Activated CD8-positive, alpha-beta memory T cell treated with anti-CD3 and anti-CD28 coated beads, Interleukin-2, amount 50 U/mL, for 24 hours (primary cell): ENCODE data around the gene MARVELD2.
"Not testable (repeated sequence)": the region's sequence is repeated elsewhere in the genome, so short reads cannot be mapped to it uniquely, and the experiment has no call there.

ENCODE experiments used
- DNase-seq: peaks from one replicate; pipeline ENCODE4 v3.0.0-alpha.2; 2020; ENCODE audit errors: extremely low read depth

The MARVELD2 gene

DNA sequence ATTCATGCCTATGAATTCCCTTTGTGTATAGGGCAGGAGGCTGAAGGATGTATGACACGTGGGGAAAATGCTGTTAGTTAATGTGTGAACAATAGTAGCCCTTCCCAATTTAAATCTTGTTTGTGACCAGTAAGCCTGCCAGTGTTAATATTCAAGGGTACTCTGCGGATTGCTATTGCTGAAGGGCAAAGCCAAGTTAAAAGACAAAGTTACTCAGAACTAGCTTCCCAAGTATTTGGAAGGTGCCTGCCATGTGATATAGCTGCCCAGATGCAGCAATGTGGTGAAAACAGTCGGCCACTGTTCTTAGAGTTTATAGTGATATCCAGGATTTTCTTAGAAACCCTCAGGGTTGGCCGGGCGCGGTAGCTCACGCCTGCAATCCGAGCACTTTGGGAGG is 34.6 kb downstream of the MARVELD2 start:
- DNase-seq, result no peak

DNA sequence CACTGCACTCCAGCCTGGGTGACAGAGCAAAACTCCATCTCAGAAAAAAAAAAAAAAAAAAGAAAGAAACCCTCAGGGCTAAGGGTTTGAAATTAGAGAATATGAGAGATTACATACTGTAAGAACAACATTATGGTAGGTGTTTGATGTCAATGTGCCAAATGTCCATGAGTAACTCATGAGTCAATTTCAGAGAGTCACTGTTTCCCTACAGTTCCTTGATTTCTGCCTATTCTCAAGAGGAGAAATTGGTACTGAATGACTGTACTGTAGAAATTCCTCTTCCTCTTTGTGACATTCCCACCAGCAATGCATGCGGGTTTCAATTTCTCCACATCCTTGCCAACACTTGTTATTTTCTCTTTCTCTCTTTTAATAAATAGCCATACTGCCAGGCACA is 35.2 kb downstream of the MARVELD2 start:
- DNase-seq, result no peak

DNA sequence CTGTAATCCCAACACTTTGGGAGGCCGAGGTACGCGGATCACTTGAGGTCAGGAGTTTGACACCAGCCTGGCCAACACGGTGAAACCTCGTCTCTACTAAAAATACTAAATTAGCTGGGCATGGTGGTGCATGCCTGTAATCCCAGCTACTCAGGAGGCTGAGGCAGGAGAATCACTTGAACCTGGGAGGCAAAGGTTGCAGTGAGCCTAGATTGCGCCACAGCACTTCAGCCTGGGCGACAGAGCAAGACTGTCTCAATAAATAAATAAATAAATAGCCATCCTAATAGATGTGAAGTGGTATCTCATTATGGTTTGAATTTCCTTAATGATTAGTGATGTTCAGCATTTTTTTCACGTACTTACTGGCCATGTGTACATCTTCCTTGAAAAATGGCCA is 35.6 kb downstream of the MARVELD2 start:
- not testable (repeated sequence) for DNase-seq

DNA sequence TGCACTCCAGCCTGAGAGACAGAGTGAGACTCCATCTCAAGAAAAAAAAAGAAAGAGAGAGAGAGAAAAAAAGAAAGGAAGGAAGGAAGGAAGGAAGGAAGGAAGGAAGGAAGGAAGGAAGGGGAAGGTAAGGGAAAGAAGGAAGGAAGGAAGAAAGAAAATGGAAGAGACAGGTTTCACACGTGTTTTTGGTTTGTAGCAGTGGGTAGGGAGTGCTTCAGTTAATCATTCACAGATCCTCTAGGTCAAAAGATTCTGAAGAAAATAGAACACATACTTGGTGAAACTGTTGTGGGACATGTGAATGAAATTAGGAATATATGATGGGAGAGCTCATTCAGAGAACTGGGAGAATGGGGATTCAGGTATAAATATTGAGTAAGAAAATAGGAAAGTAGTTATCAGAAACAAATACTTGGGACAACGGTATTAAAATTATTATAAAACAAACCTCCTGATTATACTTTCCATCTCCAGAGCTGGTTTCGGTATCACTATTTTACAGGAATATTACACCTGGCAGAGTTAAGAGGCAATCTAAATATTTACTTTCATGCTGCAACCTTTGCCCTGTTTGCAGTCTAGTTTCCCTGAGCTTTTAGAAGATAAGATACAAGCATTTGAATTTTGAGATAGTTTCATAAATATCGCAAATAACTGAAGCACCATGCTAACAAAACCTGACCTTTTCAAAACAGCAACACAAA is 37.2 kb downstream of the MARVELD2 start:
- DNase-seq, result no peak

DNA sequence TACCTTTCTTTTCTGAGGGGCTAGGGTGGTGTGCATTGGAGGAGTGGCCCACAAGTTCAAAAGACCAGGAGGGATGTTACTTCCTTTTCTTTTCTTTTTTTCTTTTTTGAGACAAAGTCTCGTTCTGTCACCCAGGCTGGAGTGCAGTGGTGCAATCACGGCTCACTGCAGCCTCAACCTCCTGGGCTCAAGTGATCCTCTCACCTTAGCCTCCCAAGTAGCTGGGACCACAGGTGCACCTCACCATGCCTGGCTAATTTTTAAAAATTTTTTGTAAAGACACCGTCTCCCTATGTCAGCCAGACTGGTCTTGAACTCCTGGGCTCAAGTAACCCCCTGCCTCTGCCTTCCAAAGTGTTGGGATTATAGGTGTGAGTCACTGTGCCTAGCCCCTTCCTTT is 38.6 kb downstream of the MARVELD2 start:
- not testable (repeated sequence) for DNase-seq

DNA sequence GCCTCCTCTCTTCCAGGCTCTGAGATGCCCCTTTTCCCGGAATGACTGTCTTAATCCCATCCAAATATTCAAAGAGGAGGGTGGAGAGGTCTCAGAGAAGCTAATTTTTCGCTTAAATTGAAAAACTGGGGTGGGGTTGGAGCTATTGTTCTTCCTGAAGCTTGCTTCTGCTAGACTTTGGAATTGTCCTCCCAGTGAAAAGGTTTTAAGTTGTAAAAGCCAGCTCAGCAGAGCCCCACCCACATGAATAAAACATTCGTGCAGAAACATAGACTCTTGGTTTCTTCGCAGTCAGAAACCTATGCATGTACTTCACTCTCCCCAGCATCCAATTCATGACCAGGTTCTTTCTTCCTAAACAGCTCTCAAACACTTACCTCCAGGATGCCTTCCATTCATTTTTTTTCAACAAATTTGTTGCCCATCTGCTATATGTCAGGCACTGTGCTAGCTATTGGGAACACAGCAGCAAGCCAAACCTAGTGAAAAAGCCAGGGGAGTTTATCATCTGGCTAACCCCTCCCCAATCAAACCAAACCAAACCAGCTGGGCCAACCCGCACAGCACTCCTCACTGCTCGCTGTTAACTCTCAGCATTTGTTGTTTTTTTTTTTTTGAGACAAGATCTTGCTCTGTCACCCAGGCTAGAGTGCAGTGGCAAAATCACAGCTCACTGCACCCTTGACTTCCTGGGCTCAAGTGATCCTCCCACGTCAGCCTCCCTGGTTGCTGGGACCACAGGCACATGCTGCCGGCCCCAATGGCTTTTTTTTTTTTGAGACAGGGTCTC is 39.7 kb downstream of the MARVELD2 start:
- no peak for DNase-seq

DNA sequence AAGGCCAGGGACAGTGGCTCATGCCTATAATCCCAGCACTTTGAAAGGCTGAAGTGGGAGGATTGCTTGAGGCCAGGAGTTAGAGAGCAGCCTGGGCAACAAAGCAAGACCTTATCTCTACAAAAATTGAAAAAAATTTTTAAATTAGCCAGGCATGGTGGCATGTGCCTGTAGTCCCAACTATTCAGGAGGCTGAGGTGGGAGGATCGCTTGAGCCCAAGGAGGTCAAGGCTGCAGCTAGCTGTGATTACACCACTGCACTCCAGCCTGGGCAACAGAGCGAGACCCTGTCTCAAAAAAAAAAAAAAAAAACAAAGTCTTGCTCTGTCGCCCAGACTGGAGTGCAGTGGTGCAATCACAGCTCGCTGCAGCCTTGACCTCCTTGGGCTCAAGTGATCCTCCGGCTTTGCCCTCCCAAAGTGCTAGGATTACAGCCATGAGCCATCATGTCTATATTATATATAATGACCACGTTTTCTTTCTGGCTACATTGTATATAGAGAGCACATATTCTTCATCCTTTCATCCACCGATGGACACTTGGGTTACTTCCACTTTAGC is 40.6 kb downstream of the MARVELD2 start:
- not testable (repeated sequence) for DNase-seq

DNA sequence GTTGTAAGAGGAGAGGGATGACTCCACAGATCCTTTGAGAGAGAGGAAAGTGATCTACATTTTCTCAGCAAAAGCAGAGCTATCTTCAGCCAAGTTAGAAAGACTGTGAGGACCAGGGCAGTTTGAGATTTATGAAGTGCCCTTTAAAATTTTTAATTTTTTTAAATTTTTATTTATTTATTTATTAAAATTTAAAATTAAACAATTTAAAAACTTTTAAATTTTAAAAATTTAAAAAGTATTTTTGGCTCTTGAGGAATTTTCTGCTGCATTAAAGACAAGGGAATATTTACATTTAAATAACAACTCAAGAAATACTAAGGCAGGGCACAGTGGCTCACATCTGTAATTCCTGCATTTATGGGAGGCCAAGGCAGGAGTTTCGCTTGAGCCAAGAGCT is 47.3 kb downstream of the MARVELD2 start:
- no peak for DNase-seq

DNA sequence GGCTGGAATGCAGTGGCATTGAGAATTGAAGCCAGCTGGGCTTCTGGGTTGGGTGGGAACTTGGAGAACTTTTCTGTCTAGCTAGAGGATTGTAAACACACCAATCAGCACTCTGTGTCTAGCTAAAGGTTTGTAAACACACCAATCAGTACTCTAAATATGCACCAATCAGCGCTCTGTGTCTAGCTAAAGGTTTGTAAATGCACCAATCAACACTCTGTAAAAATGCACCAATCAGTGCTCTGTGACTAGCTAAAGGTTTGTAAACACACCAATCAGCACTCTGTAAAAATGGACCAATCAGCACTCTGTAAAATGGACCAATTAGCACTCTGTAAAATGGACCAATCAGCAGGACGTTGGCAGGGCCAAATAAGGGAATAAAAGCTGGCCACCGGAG is 51.5 kb downstream of the MARVELD2 start:
- DNase-seq, result not testable (repeated sequence)

DNA sequence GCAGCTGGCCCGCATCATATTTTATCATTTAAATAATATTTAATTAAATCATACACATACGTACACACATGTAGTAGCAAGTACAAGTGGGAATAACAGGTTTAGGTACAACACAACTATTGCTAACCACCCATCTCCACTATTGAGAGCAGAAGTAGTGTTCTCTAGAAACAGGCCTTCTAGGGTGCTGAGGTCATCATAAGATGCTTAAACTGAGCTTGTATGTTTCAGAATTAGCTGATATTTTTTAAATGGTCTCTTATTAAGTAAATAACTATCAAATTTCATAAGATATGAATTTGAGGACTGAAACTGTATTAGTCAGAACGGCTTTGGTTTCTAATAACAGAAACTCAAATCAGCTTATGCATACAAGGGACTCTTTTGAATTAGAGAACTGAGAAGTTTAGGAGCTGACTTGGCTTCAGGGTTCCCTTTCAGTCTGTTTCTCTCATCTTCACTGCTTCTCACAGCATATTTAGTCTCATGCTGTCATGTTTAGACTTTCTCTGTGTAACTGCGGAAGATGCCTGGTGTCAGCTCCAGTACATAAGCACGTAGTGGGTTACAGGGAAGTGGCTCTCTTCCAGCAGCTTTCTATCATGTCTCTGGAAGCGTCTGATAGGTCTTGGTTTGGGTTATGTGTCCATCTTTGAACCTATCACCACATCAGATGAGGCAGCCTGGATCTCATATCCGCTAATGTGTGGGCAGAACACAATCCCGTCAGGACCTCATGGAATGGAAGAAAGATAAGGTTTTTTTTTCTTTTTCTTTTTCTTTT is 52.7 kb downstream of the MARVELD2 start:
- DNase-seq, result no peak

DNA sequence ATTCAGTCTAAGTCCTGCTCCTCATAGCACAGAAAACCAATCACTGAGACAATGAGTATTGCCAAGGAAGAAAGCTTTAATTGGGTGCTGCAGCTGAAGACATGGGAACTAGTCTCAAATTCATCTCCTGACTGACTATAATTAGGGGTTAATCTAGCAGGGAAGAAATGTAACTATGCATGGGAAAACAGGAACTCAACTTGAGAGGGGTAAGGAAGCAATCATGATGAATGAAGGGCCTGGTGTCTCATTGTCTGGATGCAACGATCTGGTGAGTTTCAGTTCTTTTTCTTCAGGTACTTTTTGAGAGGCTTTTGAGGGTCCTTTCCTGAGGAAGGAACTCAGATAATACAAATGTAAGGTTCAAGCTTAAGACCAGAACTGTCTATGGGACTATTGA is 53.7 kb downstream of the MARVELD2 start:
- DNase-seq, result no peak

DNA sequence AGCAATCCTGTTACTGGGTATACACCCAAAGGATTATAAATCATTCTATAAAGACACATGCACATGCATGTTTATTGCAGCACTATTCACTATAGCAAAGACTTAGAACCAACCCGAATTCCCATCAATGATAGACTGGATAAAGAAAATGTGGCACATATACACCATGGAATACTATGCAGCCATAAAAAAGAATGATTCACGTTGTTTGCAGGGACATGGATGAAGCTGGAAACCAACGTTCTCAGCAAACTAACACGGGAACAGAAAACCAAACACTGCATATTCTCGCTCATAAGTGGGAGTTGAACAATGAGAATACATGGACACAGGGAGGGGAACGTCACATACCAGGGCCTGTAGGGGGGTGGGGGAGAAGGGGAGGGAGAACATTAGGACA is 56.6 kb downstream of the MARVELD2 start:
- not testable (repeated sequence) for DNase-seq

DNA sequence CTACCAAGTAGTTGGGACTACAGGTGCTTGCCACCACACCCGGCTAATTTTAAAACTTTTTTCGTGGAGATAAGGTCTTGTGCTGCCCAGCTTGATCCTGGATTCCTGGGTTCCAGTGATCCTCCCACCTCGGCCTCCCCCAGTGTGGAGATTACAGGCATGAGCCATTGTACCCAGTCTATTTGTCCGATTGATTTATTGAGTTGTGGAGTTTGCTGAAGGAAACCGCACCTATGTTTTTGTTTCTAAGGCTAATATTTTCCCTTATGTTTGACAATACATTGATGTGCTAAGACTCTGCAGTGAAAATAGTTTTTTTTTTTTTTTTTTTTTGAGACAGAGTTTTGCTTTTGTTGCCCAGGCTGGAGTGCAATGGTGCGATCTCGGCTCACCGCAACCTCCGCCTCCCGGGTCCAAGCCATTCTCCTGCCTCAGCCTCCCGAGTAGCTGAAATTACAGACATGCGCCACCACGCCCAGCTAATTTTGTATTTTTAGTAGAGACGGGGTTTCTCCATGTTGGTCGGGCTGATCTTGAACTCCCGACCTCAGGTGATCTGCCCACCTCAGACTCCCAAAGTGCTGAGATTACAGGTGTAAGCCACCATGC is 57.7 kb downstream of the MARVELD2 start:
- not testable (repeated sequence) for DNase-seq

DNA sequence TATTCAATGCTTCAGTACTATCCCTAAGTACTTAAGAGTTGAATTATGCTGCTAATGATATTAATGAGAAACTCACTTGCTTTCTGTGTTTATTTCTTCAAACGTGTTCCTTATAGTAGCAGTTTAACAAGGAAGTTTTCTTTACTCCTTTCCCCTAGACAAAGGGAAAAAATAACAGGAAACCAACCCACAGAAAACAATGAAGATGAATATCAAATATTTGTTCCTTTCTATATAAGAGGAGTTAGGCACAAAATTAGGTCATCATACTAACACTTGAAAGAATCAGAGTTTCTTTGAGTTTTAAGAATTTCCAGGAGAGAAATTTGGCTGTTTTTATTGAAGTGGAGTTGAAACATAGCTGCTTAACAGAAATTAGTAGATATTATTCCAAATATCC is 62.3 kb downstream of the MARVELD2 start:
- DNase-seq, result no peak

DNA sequence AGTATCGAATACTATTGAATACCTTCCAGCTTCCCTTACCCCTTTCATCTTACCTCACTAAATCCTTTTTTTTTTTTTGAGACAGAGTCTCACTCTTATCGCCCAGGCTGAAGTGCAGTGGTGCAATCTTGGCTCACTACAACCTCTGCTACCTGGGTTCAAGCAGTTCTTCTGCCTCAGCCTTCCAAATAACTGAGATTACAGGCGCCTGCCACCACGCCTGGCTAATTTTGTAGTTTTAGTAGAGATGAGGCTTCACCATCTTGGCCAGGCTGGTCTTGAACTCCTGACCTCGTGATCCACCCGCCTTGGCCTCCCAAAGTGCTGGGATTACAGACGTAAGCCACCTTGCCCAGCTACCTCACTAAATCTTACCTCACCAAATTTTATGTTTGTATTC is 63.4 kb downstream of the MARVELD2 start:
- DNase-seq, result not testable (repeated sequence)

DNA sequence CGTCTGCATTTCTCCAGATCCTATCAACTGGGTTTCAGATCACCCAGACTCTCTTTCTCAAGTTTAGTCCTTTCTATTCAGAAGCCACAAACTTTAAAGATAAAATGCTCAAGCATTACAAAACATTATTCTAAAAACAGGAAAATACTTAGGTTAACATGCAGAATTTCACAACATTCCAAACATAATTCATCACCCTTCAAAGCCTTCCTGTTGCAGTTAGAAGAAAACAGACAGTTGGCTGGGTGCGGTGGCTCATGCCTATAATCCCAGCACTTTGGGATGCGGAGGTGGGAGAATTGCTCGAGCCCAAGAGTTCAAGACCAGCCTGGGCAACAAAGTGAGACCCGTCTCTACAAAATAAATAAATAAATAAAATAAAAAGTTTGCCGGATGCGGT is 70.0 kb downstream of the MARVELD2 start:
- DNase-seq, result no peak

DNA sequence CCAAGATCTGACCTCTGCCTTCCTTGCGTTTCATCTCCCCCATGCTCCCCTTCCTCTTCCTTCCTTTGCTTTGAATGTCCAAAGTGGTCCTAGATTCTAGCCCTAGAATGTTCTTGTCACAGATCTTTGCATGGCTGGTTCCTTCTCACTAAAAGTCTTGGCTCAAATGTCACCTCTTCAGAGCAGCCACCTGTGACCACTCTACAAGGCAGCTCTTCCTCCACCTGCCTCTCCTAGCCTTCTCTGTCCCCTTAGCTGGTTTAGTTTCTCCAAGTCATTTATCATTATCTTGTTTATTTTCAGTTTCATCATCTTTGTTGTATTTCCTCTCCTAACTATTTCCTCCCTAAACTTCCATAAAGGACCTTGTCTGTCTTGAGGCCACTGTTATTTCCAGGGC is 70.6 kb downstream of the MARVELD2 start:
- no peak for DNase-seq

DNA sequence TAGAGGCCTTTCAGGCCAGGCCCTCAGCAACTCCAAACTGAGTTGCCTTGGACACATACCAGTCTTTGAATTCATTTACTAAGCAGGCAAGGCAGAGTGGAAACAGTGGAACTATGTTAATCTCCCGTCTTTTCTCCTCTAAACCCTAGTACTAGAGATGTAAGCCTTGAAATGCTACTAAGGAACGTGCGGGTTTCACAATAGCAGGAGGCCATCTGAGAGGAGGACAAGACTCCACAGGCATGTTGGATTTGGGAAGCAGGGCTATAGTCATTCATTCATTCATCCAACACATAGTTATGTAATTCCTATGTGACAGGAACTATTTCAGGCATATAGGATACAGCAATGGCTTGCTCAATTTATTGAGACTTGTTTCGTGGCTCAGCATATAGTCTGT is 74.3 kb downstream of the MARVELD2 start:
- no peak for DNase-seq

DNA sequence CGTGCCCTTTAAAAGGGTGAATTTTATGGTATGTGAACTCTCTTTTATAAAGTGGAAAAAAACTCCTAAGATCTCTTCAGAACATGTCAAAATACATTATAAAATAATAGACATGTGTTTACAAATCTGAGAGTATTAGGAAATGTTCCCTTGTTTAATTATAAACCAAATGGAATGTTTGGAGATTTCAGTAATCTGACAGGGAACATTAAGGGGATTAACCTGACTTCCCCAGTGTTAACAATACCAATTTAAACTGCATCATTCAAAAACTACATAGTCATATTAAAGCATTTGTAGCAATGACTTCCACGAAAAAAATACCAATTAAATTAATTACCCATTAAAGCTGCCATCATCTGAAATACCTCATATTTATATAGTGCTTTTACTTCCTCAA is 76.1 kb downstream of the MARVELD2 start:
- no peak for DNase-seq

DNA sequence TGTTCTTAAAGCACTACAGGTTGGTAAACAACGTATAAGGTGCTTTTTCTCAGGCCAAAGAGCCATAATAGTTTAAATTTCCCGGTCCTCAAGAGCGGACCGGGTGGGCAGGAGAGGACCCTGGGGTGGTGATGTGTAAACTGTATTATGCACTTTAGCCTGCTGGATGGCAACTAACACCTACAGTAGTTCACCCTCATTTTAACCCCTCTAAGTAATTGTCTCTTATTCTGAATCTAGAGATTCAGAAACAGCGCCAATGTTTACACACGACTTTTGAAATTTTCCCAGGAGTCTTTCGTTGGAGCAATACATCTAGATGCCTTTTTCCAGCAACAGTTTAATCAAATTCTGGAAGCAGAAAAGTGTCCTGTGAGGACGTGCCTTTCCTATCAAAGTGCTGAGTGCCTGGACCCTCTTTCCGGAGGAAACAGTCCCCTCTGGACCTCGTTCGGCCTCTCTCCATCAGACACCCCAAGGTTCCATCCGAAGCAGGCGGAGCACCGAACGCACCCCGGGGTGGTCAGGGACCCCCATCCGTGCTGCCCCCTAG is 77.0 kb downstream of the MARVELD2 start:
- DNase-seq, result no peak

DNA sequence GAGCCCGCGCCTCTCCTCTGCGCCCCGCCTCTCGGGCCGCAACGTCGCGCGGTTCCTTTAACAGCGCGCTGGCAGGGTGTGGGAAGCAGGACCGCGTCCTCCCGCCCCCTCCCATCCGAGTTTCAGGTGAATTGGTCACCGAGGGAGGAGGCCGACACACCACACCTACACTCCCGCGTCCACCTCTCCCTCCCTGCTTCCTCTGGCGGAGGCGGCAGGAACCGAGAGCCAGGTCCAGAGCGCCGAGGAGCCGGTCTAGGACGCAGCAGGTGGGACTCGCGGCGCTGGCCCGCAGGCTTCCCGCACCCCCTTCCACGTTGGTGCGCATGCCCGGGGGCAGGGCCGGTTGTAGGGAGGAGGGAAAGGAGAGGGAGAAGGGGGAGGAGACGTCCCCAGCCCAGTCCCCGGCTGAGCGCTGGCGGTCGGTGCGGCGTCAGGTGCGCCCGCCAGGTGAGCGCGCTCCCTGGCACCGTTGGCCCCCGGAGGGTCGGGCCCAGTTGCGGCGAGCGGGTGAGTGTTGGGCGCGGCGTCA is 77.5 kb downstream of the MARVELD2 start, which contains the start of gene OCLN:
Gene OCLN, plus strand, starts transcription at position 400 of the 532 bp plus-strand sequence. CDS start 11,455 bp downstream, outside the sequence.
- no peak for DNase-seq
